ENCODE results near the gene UBB.
"Not testable (repeated sequence)": the region's sequence is repeated elsewhere in the genome, so short reads cannot be mapped to it uniquely, and the experiment has no call there.

UBB gene

GRCh38 chr17:16377941-16378341, 3.0 kb upstream of the UBB start:
- Histone ChIP-seq H3K4me1 (ENCODE audit: insufficient read depth, insufficient read length) (no peaks in the 10 kb centered on the region), H3K27me3 (ENCODE audit: insufficient read depth, insufficient read length) (no peaks in the 10 kb centered on the region), H3K36me3 (ENCODE audit: insufficient read depth, insufficient read length, low read length) (peaks cover 16% of the 10 kb centered on the region), H3K4me3 (ENCODE audit: insufficient read length, low read depth) (no peak overlapping the region), H3K9ac (ENCODE audit: insufficient read length, low read depth) (no peak overlapping the region), H3K9me3 (ENCODE audit: insufficient read depth, low read length) (no peaks in the 10 kb centered on the region)
- DNase-seq (ENCODE audit: low read depth, low spot score): no peak
- TF ChIP-seq YY1 (IDR thresholded peaks at IDR 0.05; ENCODE audit: insufficient read depth, insufficient read length): no peak
- TF ChIP-seq ZNF274 (IDR thresholded peaks at IDR 0.05; ENCODE audit: low read depth, low read length): no peak
- no peak for TF ChIP-seq SUZ12 (IDR thresholded peaks at IDR 0.05; ENCODE audit: extremely low read depth, insufficient read depth, insufficient read length)

GRCh38 chr17:16378636-16379282, 2.1 kb upstream of the UBB start:
- no peak overlapping the region for H3K4me3 ChIP-seq (ENCODE audit: insufficient read length, low read depth)
- H3K9ac ChIP-seq (ENCODE audit: insufficient read length, low read depth): no peak overlapping the region
- H3K36me3 ChIP-seq (ENCODE audit: insufficient read depth, insufficient read length, low read length): peaks cover 24% of the 10 kb centered on the region
- DNase-seq (ENCODE audit: low read depth, low spot score): no peak
- H3K4me1 ChIP-seq (ENCODE audit: insufficient read depth, insufficient read length): no peaks in the 10 kb centered on the region
- no peak for TF ChIP-seq SUZ12 (IDR thresholded peaks at IDR 0.05; ENCODE audit: extremely low read depth, insufficient read depth, insufficient read length)
- TF ChIP-seq ZNF274 (IDR thresholded peaks at IDR 0.05; ENCODE audit: low read depth, low read length): no peak
- no peak for TF ChIP-seq YY1 (IDR thresholded peaks at IDR 0.05; ENCODE audit: insufficient read depth, insufficient read length)
- H3K9me3 ChIP-seq (ENCODE audit: insufficient read depth, low read length): no peaks in the 10 kb centered on the region
- H3K27me3 ChIP-seq (ENCODE audit: insufficient read depth, insufficient read length): no peaks in the 10 kb centered on the region

- Histone ChIP-seq H3K27me3 (ENCODE audit: insufficient read depth, insufficient read length) (no peaks in the 10 kb centered on the region), H3K4me3 (ENCODE audit: insufficient read length, low read depth) (no peak overlapping the region), H3K9me3 (ENCODE audit: insufficient read depth, low read length) (no peaks in the 10 kb centered on the region), H3K36me3 (ENCODE audit: insufficient read depth, insufficient read length, low read length) (peaks cover 25% of the 10 kb centered on the region), H3K4me1 (ENCODE audit: insufficient read depth, insufficient read length) (no peaks in the 10 kb centered on the region), H3K9ac (ENCODE audit: insufficient read length, low read depth) (no peak overlapping the region)
- TF ChIP-seq ZNF274 (IDR thresholded peaks at IDR 0.05; ENCODE audit: low read depth, low read length) (no peak), SUZ12 (IDR thresholded peaks at IDR 0.05; ENCODE audit: extremely low read depth, insufficient read depth, insufficient read length) (no peak), YY1 (IDR thresholded peaks at IDR 0.05; ENCODE audit: insufficient read depth, insufficient read length) (no peak)
- DNase-seq (ENCODE audit: low read depth, low spot score): no peak
Observed at GRCh38 chr17:16379654-16380053, 1.2 kb upstream of the UBB start.

GRCh38 chr17:16381496-16381820, 567 bp downstream of the UBB start:
- peak overlapping the region; percentile 80 for H3K4me3 ChIP-seq (ENCODE audit: insufficient read length, low read depth)
- TF ChIP-seq ZNF274 (IDR thresholded peaks at IDR 0.05; ENCODE audit: low read depth, low read length) (no peak), YY1 (IDR thresholded peaks at IDR 0.05; ENCODE audit: insufficient read depth, insufficient read length) (no peak), SUZ12 (IDR thresholded peaks at IDR 0.05; ENCODE audit: extremely low read depth, insufficient read depth, insufficient read length) (no peak)
- H3K27me3 ChIP-seq (ENCODE audit: insufficient read depth, insufficient read length): no peaks in the 10 kb centered on the region
- peak overlapping the region; percentile 81 for H3K9ac ChIP-seq (ENCODE audit: insufficient read length, low read depth)
- no peaks in the 10 kb centered on the region for H3K4me1 ChIP-seq (ENCODE audit: insufficient read depth, insufficient read length)
- H3K36me3 ChIP-seq (ENCODE audit: insufficient read depth, insufficient read length, low read length): peaks cover 25% of the 10 kb centered on the region
- no peaks in the 10 kb centered on the region for H3K9me3 ChIP-seq (ENCODE audit: insufficient read depth, low read length)
- no peak for DNase-seq (ENCODE audit: low read depth, low spot score)

- Histone ChIP-seq H3K36me3 (ENCODE audit: insufficient read depth, insufficient read length, low read length) (peaks cover 25% of the 10 kb centered on the region), H3K4me3 (ENCODE audit: insufficient read length, low read depth) (no peak overlapping the region), H3K4me1 (ENCODE audit: insufficient read depth, insufficient read length) (no peaks in the 10 kb centered on the region), H3K9me3 (ENCODE audit: insufficient read depth, low read length) (no peaks in the 10 kb centered on the region), H3K9ac (ENCODE audit: insufficient read length, low read depth) (peak overlapping the region; percentile 50), H3K27me3 (ENCODE audit: insufficient read depth, insufficient read length) (no peaks in the 10 kb centered on the region)
- no peak for TF ChIP-seq SUZ12 (IDR thresholded peaks at IDR 0.05; ENCODE audit: extremely low read depth, insufficient read depth, insufficient read length)
- no peak for TF ChIP-seq ZNF274 (IDR thresholded peaks at IDR 0.05; ENCODE audit: low read depth, low read length)
- no peak for TF ChIP-seq YY1 (IDR thresholded peaks at IDR 0.05; ENCODE audit: insufficient read depth, insufficient read length)
- DNase-seq (ENCODE audit: low read depth, low spot score): no peak
Observed at GRCh38 chr17:16383216-16383615, 2.3 kb downstream of the UBB start.

GRCh38 chr17:16383772-16384287, 2.9 kb downstream of the UBB start:
- no peaks in the 10 kb centered on the region for H3K9me3 ChIP-seq (ENCODE audit: insufficient read depth, low read length)
- TF ChIP-seq YY1 (IDR thresholded peaks at IDR 0.05; ENCODE audit: insufficient read depth, insufficient read length) (no peak), SUZ12 (IDR thresholded peaks at IDR 0.05; ENCODE audit: extremely low read depth, insufficient read depth, insufficient read length) (no peak), ZNF274 (IDR thresholded peaks at IDR 0.05; ENCODE audit: low read depth, low read length) (no peak)
- H3K27me3 ChIP-seq (ENCODE audit: insufficient read depth, insufficient read length): no peaks in the 10 kb centered on the region
- no peak for DNase-seq (ENCODE audit: low read depth, low spot score)
- H3K9ac ChIP-seq (ENCODE audit: insufficient read length, low read depth): no peak overlapping the region
- H3K4me3 ChIP-seq (ENCODE audit: insufficient read length, low read depth): no peak overlapping the region
- no peaks in the 10 kb centered on the region for H3K4me1 ChIP-seq (ENCODE audit: insufficient read depth, insufficient read length)
- peaks cover 25% of the 10 kb centered on the region for H3K36me3 ChIP-seq (ENCODE audit: insufficient read depth, insufficient read length, low read length)

GRCh38 chr17:16384557-16384956, 3.7 kb downstream of the UBB start:
- Histone ChIP-seq H3K4me1 (ENCODE audit: insufficient read depth, insufficient read length) (no peaks in the 10 kb centered on the region), H3K9ac (ENCODE audit: insufficient read length, low read depth) (no peak overlapping the region), H3K27me3 (ENCODE audit: insufficient read depth, insufficient read length) (no peaks in the 10 kb centered on the region), H3K36me3 (ENCODE audit: insufficient read depth, insufficient read length, low read length) (peaks cover 25% of the 10 kb centered on the region), H3K4me3 (ENCODE audit: insufficient read length, low read depth) (no peak overlapping the region), H3K9me3 (ENCODE audit: insufficient read depth, low read length) (no peaks in the 10 kb centered on the region)
- TF ChIP-seq ZNF274 (IDR thresholded peaks at IDR 0.05; ENCODE audit: low read depth, low read length) (no peak), SUZ12 (IDR thresholded peaks at IDR 0.05; ENCODE audit: extremely low read depth, insufficient read depth, insufficient read length) (no peak), YY1 (IDR thresholded peaks at IDR 0.05; ENCODE audit: insufficient read depth, insufficient read length) (no peak)
- no peak for DNase-seq (ENCODE audit: low read depth, low spot score)

GRCh38 chr17:16386126-16386507, 5.2 kb downstream of the UBB start:
- H3K9me3 ChIP-seq (ENCODE audit: insufficient read depth, low read length): not testable (repeated sequence)
- peak overlapping the region; percentile 37 for H3K4me3 ChIP-seq (ENCODE audit: insufficient read length, low read depth)

More at GRCh38 chr17:16386126-16386507, 5.2 kb downstream of the UBB start:
- DNase-seq (ENCODE audit: low read depth, low spot score); H3K27me3 ChIP-seq (ENCODE audit: insufficient read depth, insufficient read length); H3K4me1 ChIP-seq (ENCODE audit: insufficient read depth, insufficient read length): not testable (repeated sequence)
- peaks cover 25% of the 10 kb centered on the region for H3K36me3 ChIP-seq (ENCODE audit: insufficient read depth, insufficient read length, low read length)
- H3K9ac ChIP-seq (ENCODE audit: insufficient read length, low read depth): peak overlapping the region; percentile 42
